ENCODE data around the gene GLI1.

GLI1 gene

DNA sequence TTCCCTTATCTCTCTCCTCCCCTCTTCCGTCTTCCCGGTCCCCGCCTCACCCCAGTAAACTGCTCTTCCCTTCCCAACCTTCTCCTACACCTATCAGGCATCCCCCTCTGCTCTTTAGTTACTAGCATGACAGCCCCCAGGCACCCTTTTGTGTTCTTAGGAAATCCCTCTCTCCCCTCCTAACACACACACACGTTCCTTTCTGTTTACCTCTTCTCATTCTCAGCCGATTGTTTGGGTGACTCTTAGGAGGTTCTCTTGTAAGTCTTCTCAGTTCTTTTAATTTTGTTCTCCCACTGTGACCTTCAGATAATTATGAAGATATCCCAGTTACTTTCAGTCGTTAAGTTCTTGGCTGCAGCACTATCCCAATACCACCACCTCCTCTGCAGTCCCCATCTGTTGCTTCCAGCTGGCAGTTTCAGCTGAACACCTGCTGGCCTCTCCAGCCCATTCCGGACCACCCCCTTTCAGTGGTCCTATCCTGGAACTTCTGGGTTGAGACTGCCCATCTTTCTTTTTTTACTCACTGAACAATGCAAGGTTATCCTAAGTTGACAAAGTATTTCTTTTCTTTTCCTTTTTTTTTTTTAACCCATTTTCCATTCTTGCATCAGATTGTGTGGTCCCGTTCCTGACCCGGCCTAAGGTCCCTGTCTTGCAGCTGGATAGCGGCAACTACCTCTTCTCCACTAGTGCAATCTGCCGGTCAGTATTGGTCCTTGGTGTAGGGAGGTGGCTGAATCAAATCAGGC is 29.0 kb downstream of the GLI1 start:
- TF ChIP-seq EGR1 (IDR thresholded peaks at IDR 0.05) (no peak), CREB1 (IDR thresholded peaks at IDR 0.05; ENCODE audit: low read depth) (no peak)
- TF ChIP-seq, protein P1, sequence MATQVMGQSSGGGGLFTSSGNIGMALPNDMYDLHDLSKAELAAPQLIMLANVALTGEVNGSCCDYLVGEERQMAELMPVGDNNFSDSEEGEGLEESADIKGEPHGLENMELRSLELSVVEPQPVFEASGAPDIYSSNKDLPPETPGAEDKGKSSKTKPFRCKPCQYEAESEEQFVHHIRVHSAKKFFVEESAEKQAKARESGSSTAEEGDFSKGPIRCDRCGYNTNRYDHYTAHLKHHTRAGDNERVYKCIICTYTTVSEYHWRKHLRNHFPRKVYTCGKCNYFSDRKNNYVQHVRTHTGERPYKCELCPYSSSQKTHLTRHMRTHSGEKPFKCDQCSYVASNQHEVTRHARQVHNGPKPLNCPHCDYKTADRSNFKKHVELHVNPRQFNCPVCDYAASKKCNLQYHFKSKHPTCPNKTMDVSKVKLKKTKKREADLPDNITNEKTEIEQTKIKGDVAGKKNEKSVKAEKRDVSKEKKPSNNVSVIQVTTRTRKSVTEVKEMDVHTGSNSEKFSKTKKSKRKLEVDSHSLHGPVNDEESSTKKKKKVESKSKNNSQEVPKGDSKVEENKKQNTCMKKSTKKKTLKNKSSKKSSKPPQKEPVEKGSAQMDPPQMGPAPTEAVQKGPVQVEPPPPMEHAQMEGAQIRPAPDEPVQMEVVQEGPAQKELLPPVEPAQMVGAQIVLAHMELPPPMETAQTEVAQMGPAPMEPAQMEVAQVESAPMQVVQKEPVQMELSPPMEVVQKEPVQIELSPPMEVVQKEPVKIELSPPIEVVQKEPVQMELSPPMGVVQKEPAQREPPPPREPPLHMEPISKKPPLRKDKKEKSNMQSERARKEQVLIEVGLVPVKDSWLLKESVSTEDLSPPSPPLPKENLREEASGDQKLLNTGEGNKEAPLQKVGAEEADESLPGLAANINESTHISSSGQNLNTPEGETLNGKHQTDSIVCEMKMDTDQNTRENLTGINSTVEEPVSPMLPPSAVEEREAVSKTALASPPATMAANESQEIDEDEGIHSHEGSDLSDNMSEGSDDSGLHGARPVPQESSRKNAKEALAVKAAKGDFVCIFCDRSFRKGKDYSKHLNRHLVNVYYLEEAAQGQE (IDR thresholded peaks at IDR 0.05; ENCODE audit: low read depth), result no peak

DNA sequence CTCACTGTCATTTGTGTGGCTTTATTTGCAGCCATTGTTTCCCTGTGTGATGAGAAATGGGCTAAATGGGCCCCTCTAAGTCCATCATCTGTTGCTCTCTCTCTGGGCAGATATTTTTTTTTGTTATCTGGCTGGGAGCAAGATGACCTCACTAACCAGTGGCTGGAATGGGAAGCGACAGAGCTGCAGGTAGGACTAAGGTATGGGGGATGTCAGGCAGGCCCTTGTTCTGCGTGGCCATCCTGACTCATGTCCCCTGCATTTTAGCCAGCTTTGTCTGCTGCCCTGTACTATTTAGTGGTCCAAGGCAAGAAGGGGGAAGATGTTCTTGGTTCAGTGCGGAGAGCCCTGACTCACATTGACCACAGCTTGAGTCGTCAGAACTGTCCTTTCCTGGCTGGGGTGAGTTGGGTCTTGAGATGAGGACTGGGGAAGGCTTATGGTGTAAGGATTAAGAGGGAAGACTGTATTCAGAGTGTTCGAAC is 29.6 kb downstream of the GLI1 start:
- TF ChIP-seq, protein P2, sequence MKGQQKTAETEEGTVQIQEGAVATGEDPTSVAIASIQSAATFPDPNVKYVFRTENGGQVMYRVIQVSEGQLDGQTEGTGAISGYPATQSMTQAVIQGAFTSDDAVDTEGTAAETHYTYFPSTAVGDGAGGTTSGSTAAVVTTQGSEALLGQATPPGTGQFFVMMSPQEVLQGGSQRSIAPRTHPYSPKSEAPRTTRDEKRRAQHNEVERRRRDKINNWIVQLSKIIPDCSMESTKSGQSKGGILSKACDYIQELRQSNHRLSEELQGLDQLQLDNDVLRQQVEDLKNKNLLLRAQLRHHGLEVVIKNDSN (IDR thresholded peaks at IDR 0.05), result no peak
- TF ChIP-seq ZBTB7A (IDR thresholded peaks at IDR 0.05; ENCODE audit: low read depth) (no peak), CEBPB (IDR thresholded peaks at IDR 0.05) (no peak), RAD21 (IDR thresholded peaks at IDR 0.05; ENCODE audit: low read depth) (no peak), CREB1 (IDR thresholded peaks at IDR 0.05; ENCODE audit: low read depth) (no peak), TCF12 (IDR thresholded peaks at IDR 0.05; ENCODE audit: low read depth) (no peak), TAF1 (IDR thresholded peaks at IDR 0.05; ENCODE audit: low read depth) (no peak), EGR1 (IDR thresholded peaks at IDR 0.05) (no peak)
- TF ChIP-seq, protein P3, sequence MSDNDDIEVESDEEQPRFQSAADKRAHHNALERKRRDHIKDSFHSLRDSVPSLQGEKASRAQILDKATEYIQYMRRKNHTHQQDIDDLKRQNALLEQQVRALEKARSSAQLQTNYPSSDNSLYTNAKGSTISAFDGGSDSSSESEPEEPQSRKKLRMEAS (IDR thresholded peaks at IDR 0.05), result no peak

DNA sequence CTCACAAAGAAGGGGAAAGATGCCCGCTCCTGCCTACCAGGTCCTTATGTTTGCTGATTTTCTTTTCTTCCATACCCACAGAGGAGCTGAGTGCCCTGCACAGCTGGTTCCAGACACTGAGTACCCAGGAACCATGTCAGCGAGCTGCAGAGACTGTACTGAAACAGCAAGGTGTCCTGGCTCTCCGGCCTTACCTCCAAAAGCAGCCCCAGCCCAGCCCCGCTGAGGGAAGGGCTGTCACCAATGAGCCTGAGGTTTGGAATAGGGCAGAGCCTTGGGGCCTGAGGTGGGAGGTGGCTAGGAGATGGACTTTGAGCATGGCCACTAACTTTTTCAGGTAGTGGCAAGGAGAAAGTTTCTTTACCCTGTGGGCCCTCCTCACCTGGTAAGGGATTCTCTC is 30.5 kb downstream of the GLI1 start:
- TF ChIP-seq FOXM1 (IDR thresholded peaks at IDR 0.05; ENCODE audit: borderline replicate concordance, low read depth) (no peak), ZBTB7A (IDR thresholded peaks at IDR 0.05; ENCODE audit: low read depth) (no peak), TAF1 (IDR thresholded peaks at IDR 0.05; ENCODE audit: low read depth) (no peak), NFIC (IDR thresholded peaks at IDR 0.05) (no peak), EGR1 (IDR thresholded peaks at IDR 0.05) (no peak), CEBPB (IDR thresholded peaks at IDR 0.05) (no peak), RAD21 (IDR thresholded peaks at IDR 0.05; ENCODE audit: low read depth) (no peak), EP300 (IDR thresholded peaks at IDR 0.05; ENCODE audit: borderline replicate concordance) (no peak), TEAD4 (IDR thresholded peaks at IDR 0.05) (no peak), CREB1 (IDR thresholded peaks at IDR 0.05; ENCODE audit: low read depth) (no peak), TCF12 (IDR thresholded peaks at IDR 0.05; ENCODE audit: low read depth) (no peak), YY1 (IDR thresholded peaks at IDR 0.05; ENCODE audit: low read depth) (no peak)
- TF ChIP-seq, protein P2 (IDR thresholded peaks at IDR 0.05), result no peak
- TF ChIP-seq, protein P3 (IDR thresholded peaks at IDR 0.05), result no peak
- TF ChIP-seq, protein P1 (IDR thresholded peaks at IDR 0.05; ENCODE audit: low read depth), result no peak

DNA sequence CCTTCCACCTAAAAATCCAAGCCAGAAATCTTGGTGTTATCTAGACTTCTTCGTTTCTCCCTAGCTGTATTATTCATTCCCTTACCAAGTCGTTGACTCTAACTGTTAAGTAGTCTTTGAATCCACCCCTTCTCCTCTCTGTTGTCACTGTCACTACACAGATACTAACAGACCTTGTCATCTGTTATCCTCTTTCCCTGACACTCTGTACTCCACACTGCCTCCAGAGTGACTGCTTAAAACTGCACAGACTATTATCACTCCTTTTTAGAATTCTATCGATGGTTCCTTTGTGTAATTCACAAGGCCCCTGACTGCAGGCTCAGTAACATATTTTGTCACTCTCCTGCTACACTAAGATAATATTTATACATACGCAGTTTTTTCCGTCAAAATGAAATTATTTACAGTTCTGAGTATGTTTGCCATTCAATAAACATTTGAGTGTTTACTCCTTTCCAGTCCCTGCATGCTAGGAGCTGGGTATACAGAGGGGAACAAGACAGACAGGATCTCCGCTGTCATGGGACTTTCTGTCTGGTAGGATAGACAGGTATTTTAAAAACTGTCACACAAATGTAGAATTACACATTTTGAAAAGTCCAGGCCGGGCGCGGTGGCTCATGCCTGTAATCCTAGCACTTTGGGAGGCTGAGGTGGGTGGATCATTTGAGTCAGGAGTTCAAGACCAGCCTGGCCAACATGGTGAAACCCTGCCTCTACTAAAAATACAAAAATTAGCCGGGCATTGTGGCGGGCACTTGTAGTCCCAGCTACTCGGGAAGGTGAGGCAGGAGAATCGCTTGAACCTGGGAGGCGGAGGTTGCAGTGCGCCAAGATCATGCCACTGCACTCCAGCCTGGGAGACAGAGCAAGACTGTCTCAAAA is 32.1 kb downstream of the GLI1 start:
- TF ChIP-seq CREB1 (IDR thresholded peaks at IDR 0.05; ENCODE audit: low read depth) (no peak), FOXM1 (IDR thresholded peaks at IDR 0.05; ENCODE audit: borderline replicate concordance, low read depth) (no peak), TCF12 (IDR thresholded peaks at IDR 0.05; ENCODE audit: low read depth) (no peak), RAD21 (IDR thresholded peaks at IDR 0.05; ENCODE audit: low read depth) (no peak), EP300 (IDR thresholded peaks at IDR 0.05; ENCODE audit: borderline replicate concordance) (no peak), NFIC (IDR thresholded peaks at IDR 0.05) (no peak), TAF1 (IDR thresholded peaks at IDR 0.05; ENCODE audit: low read depth) (no peak), ZBTB7A (IDR thresholded peaks at IDR 0.05; ENCODE audit: low read depth) (no peak), CEBPB (IDR thresholded peaks at IDR 0.05) (no peak), EGR1 (IDR thresholded peaks at IDR 0.05) (no peak), YY1 (IDR thresholded peaks at IDR 0.05; ENCODE audit: low read depth) (no peak), TEAD4 (IDR thresholded peaks at IDR 0.05) (no peak)
- TF ChIP-seq, protein P2 (IDR thresholded peaks at IDR 0.05), result no peak
- TF ChIP-seq, protein P1 (IDR thresholded peaks at IDR 0.05; ENCODE audit: low read depth), result no peak
- TF ChIP-seq, protein P3 (IDR thresholded peaks at IDR 0.05), result no peak
